ENCODE results near the gene POLE2.
A peak's percentile ranks its signal among the peaks of the same experiment; 100 is the strongest.
"Not testable (repeated sequence)": the region's sequence is repeated elsewhere in the genome, so short reads cannot be mapped to it uniquely, and the experiment has no call there.

Gene POLE2

GRCh38 chr14:49619273-49619672, 68.7 kb downstream of the POLE2 start:
- ATAC-seq: not testable (repeated sequence)

DNA sequence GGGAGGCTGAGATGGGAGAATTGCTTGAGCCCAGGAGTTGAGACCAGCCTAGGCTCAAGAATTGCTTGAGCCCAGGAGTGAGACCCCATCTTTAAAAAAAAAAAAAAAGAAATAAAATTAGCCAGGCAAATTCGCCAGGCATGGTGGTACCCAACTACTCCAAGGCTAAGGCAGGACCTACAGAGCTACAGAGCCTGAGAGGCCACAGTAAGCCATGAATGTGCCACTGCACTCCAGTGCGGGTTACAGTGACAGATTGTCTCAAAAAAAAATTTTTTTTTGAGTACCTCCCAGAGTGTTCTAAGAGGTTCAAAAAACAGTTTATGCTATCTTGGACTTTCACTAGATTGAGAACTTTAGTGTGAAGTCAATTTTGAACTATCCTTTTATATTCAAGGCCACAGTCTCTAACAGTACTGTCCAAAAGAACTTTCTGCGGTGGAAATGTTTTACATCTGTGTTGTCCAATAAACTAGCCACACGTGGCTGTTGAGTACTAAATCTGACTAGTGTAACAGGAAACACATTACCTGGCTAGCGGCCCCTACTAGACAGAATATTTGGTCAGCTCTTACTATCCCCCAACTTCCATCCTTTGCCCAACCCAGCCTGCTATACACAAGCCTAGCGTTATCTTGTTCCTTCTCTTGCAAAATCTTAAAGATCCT, 70.0 kb downstream of the POLE2 start:
- no peak for ATAC-seq

DNA sequence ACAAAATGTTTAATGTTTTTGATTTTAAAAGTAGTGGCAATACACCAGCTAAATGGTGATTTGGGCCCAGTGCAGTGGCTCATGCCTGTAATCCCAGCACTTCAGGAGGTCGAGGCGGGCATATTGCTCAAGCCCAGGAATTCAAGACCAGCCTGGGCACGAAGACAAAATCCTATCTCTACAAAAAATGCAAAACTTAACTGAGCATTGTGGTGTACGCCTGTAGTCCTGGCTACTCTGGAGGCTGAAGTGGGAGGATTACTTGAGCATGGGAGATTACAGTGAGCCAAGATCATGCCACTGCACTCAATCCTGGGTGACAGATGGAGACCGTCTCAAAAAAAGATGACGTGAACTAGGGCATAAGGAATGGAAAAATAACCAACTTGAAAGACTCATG, 72.2 kb downstream of the POLE2 start:
- no peak for ATAC-seq

GRCh38 chr14:49614196-49614595, 73.8 kb downstream of the POLE2 start:
- ATAC-seq: no peak

GRCh38 chr14:49612671-49613070, 75.3 kb downstream of the POLE2 start:
- ATAC-seq: no peak

- no peak for ATAC-seq
Measured at GRCh38 chr14:49612251-49612650, 75.8 kb downstream of the POLE2 start.

DNA sequence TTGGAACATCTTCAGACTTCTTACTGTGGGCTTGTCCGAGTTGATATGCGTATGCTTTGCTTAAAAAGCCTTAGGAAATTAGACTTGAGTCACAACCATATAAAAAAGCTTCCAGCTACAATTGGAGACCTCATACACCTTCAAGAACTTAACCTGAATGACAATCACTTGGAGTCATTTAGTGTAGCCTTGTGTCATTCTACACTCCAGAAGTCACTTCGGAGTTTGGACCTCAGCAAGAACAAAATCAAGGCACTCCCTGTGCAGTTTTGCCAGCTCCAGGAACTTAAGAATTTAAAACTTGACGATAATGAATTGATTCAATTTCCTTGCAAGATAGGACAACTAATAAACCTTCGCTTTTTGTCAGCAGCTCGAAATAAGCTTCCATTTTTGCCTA, 80.4 kb downstream of the POLE2 start:
- ATAC-seq: no peak

DNA sequence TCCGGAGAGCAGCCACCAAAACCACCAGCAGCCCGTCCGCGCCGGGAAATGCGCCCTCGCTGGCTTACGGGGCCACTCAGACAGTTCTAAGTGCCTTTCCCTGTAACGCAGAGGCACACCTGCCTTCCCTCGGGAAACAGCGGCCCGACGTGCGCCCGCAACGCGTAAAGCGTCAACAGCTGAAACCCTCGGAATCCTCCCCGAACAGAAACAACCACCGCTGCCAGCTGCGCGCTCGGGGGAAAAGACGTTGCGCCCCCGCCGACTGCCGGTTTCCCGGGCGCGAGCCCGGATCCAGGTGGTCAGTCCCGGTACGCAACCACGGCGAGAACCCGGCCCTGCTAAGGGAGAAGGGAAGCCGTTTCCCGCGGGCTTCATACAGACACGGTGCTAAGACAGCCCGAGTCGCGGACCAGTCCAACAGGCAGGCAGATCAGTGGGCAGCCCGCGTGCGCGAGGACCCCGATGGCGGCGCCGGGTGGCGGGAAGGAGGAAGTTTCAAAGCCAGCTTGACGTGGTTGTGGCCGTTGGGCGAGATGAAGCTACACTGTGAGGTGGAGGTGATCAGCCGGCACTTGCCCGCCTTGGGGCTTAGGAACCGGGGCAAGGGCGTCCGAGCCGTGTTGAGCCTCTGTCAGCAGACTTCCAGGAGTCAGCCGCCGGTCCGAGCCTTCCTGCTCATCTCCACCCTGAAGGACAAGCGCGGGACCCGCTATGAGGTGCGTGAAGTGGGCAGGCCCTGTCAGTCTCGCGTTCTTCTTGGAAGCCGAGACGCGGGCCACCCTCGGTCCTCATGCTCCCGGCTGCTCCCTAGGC, 89.3 kb downstream of the POLE2 start, which contains the start of gene LRR1:
Gene LRR1, plus strand, starts transcription at position 456 of the 816 bp plus-strand sequence. Its CDS starts 81 bp downstream, at position 537.
- ATAC-seq: peak; percentile 84 to 86

DNA sequence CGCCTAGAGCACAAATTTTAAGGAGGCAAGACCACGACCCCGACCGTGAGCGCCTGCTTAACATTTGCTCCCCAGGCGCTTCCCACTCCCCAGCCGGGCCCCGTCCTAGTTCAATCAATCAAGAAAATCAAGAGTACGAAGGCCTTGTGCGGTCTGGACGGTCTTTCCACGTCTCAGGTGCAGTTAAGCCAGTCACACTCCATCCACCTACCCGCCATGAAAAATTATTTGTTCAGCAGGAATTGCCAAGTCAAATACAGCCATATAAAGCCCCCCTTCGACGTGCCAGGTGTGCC, 89.9 kb downstream of the POLE2 start:
- peak in 1 of 2 donors; percentile 2 for ATAC-seq

DNA sequence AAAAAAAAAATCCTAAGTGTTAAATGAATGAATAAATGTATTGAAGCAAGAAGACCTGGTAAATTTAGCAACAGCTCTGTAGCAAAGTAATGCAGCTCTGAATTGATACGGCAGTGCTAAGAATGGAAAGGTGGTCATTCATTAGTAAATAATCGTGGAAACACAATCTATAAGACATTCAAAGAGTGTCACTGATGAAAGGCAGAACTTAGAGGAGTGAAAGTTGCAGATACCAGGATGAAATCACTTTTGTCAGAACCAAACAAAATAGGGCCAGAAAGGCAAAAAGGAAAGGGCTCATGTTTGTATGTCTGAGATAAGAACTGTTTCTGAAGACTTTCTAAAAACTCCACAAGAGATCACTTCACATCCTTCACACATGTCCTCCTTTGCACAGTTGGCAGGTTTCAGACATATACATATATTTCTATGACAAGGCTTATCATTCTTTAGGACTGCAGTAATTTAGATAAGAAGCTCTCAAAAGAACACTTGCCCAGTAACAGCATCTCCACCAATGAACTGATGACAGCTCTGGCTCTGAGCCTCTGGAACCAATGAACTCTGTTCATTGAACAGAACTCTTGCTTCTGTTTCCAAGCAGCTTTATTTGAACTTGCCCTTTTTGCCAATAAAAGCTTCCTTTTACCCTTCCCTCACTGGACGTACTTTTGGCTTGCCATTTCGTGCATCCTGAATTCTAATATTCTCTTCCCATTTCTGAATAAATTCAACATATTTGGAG, 93.5 kb downstream of the POLE2 start:
- ATAC-seq: no peak

All from activated CD4-positive, CD25-positive, alpha-beta regulatory T cell treated with anti-CD3 and anti-CD28 coated beads, Interleukin-2, amount 50 U/mL, for 24 hours (primary cell).